HepG2 (cell line): ENCODE data around the gene NFRKB. TPM values are rescaled to one million over a fixed set of nuclear protein-coding genes. Genes with fewer than 3 reads are reported as not detected.
A peak's percentile ranks its signal among the peaks of the same experiment; 100 is the strongest.

Source experiments
- ERF ChIP-seq: IDR thresholded peaks from 2 replicates; pipeline ENCODE4 v1.6.1; 2018; ENCODE audit warnings: missing biosample characterization, missing genetic modification reagents
- ETV6 ChIP-seq: sonication (generic); formaldehyde crosslinking; conservative IDR thresholded peaks from 2 replicates; pipeline ENCODE4 v1.4.0; 2020; ENCODE audit warnings: missing genetic modification reagents
- HMG20A ChIP-seq: IDR thresholded peaks from 2 replicates; pipeline ENCODE4 v1.6.1; 2016; ENCODE audit warnings: borderline replicate concordance
- IKZF1 ChIP-seq: fragments of 450-650 bp; IDR thresholded peaks from 2 replicates; pipeline ENCODE4 v1.7.1; 2016
- LCORL ChIP-seq, 2 experiments: fragments of 450-650 bp in 1 of 2; sonication (generic) in 1 of 2; formaldehyde crosslinking in 1 of 2; IDR thresholded peaks; 2 replicates each; pipeline versions ENCODE4 v1.5.0 to v1.6.1; 2017 to 2020; ENCODE audit warnings: antibody characterized with exemption in 1 of 2, missing genetic modification reagents in 1 of 2
- MTA3 ChIP-seq: sonication (generic); formaldehyde crosslinking; IDR thresholded peaks from 2 replicates; pipeline ENCODE4 v1.4.0; 2020; ENCODE audit warnings: missing genetic modification reagents
- RFX1 ChIP-seq: fragments of 450-650 bp; IDR thresholded peaks from 2 replicates; pipeline ENCODE4 v1.6.1; 2017
- RXRB ChIP-seq: IDR thresholded peaks from 2 replicates; pipeline ENCODE4 v1.6.1; 2016; ENCODE audit warnings: borderline replicate concordance, missing genetic modification reagents, missing compliant biosample characterization
- SMARCE1 ChIP-seq: fragments of 450-650 bp; IDR thresholded peaks from 2 replicates; pipeline ENCODE4 v1.6.1; 2017; ENCODE audit warnings: borderline replicate concordance
- TRIM24 ChIP-seq: sonication (generic); formaldehyde crosslinking; IDR thresholded peaks from 2 replicates; pipeline ENCODE4 v1.8.0; 2022; ENCODE audit warnings: mild to moderate bottlenecking, missing genetic modification reagents
- ZBTB20 ChIP-seq: sonication (generic); formaldehyde crosslinking; IDR thresholded peaks from 2 replicates; pipeline ENCODE4 v1.8.1; 2023; ENCODE audit warnings: missing genetic modification reagents, low read depth, mild to moderate bottlenecking, borderline replicate concordance
- ZNF10 ChIP-seq: sonication (generic); formaldehyde crosslinking; IDR thresholded peaks from 2 replicates; pipeline ENCODE4 v1.4.0; 2020; ENCODE audit warnings: mild to moderate bottlenecking, low read depth, missing genetic modification reagents, borderline replicate concordance
- ZNF331 ChIP-seq: sonication (generic); formaldehyde crosslinking; IDR thresholded peaks from 2 replicates; pipeline ENCODE4 v1.4.0; 2020; ENCODE audit warnings: missing genetic modification reagents
- ZNF430 ChIP-seq: sonication (generic); formaldehyde crosslinking; IDR thresholded peaks from 2 replicates; pipeline ENCODE4 v1.9.0; 2021; ENCODE audit warnings: mild to moderate bottlenecking, missing genetic modification reagents
- ZNF556 ChIP-seq: sonication (generic); formaldehyde crosslinking; IDR thresholded peaks from 2 replicates; pipeline ENCODE4 v1.4.0; 2020; ENCODE audit warnings: mild to moderate bottlenecking, missing genetic modification reagents, borderline replicate concordance
- polyA plus RNA-seq, 8 experiments: library from polyadenylated mRNA; depleted of rRNA in 3 of 8; stranded (reverse) in 7 of 8; unstranded in 1 of 8; fragments of >200 nt; fragmentation: Illumina TruSeq in 4 of 8; extraction: Trizol in 4 of 8; gene quantifications; 2 replicates each; pipeline versions ENCODE4 v1.2.1 to v1.2.3, GENCODE V29; 2011 to 2016; ENCODE audit warnings: low read depth in 4 of 8, missing spikeins in 1 of 8, mixed read lengths in 1 of 8; ENCODE audit not compliant: insufficient read depth in 1 of 8
- total RNA-seq, 5 experiments: library from RNA; depleted of rRNA; stranded (reverse); fragments of >200 nt; fragmentation: Illumina TruSeq; extraction: Trizol; gene quantifications; 2 replicates each; pipeline ENCODE4 v1.2.3, GENCODE V29; 2016; ENCODE audit warnings: low read depth in 1 of 5
- TF ChIP-seq, protein P1 (sequence below): sonication (generic); formaldehyde crosslinking; IDR thresholded peaks from 2 replicates; pipeline ENCODE4 v1.4.0; 2020; ENCODE audit warnings: missing genetic modification reagents, mild to moderate bottlenecking, borderline replicate concordance
- TF ChIP-seq, protein P2 (sequence below): sonication (generic); formaldehyde crosslinking; IDR thresholded peaks from 2 replicates; pipeline ENCODE4 v1.4.0; 2020; ENCODE audit warnings: missing genetic modification reagents
- TF ChIP-seq, protein P3 (sequence below): IDR thresholded peaks from 2 replicates; pipeline ENCODE4 v1.6.1; 2016; ENCODE audit warnings: missing compliant biosample characterization, missing genetic modification reagents, borderline replicate concordance
- TF ChIP-seq, protein P4 (sequence below): IDR thresholded peaks from 2 replicates; pipeline ENCODE4 v1.6.1; 2012; ENCODE audit warnings: low read depth, low read length, improper control_type of control experiment

Gene NFRKB
- total and polyA plus RNA-seq, 2 of the 13 experiments (the other 11 are each of a cell fraction or from before 2014, with no cell fraction given) = 22.9 to 23.7 TPM

DNA sequence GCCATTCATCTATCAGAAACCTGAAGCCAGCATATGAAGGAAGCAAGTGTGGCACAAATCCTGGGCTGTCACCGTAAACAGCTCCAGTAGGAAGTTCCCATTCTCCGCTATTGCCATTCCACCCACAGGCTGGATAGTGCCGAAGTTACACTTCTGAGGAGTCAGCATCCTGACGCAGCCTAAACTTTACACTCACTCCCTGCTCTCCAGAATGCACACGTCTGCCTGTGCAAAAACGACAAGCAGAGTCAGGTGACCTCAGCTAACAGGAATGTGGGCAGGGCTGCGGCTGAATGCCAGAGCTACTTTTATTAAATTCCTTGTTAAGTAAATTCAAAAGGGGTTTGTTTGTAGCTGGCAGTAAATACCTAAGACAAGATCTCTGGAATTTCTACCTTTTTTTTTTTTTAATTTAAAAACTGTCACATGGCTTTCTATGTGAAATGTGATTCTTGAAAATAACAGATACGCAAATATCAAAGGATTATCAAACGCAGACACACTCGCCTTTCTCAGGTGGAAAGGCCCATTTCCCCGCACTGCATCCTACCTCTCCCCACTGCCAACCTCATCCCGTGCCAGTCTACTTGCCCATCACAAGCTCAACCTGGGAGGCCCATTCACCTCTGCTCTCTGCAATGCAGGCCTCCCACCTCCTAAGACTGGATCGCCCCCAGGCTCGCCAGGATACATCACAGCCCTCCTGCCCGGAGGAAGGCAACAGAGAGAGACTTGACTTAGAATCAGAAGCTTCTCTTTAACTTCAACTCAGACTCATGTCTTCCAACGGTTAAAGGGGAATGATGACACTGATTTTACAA is 33.5 kb downstream of the NFRKB start (continued):
- TF ChIP-seq, protein P1, sequence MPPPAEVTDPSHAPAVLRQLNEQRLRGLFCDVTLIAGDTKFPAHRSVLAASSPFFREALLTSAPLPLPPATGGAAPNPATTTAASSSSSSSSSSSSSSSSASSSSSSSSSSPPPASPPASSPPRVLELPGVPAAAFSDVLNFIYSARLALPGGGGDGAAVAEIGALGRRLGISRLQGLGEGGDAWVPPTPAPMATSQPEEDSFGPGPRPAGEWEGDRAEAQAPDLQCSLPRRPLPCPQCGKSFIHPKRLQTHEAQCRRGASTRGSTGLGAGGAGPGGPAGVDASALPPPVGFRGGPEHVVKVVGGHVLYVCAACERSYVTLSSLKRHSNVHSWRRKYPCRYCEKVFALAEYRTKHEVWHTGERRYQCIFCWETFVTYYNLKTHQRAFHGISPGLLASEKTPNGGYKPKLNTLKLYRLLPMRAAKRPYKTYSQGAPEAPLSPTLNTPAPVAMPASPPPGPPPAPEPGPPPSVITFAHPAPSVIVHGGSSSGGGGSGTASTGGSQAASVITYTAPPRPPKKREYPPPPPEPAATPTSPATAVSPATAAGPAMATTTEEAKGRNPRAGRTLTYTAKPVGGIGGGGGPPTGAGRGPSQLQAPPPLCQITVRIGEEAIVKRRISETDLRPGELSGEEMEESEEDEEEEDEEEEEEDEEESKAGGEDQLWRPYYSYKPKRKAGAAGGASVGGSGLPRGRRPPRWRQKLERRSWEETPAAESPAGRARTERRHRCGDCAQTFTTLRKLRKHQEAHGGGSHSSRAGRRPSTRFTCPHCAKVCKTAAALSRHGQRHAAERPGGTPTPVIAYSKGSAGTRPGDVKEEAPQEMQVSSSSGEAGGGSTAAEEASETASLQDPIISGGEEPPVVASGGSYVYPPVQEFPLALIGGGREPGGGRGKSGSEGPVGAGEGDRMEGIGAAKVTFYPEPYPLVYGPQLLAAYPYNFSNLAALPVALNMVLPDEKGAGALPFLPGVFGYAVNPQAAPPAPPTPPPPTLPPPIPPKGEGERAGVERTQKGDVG (CRISPR knock-in tag) = peak; percentile 22; the same call in 1 of the 2 replicates
- TF ChIP-seq, protein P2, sequence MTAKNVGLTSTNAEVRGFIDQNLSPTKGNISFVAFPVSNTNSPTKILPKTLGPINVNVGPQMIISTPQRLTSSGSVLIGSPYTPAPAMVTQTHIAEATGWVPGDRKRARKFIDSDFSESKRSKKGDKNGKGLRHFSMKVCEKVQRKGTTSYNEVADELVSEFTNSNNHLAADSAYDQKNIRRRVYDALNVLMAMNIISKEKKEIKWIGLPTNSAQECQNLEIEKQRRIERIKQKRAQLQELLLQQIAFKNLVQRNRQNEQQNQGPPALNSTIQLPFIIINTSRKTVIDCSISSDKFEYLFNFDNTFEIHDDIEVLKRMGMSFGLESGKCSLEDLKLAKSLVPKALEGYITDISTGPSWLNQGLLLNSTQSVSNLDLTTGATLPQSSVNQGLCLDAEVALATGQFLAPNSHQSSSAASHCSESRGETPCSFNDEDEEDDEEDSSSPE = no peak
- TF ChIP-seq LCORL (IDR thresholded peaks at IDR 0.05) (no peak), LCORL (CRISPR knock-in tag; IDR thresholded peaks at IDR 0.05) (peak; percentile 70), ETV6 (CRISPR knock-in tag) (no peak), ZNF10 (CRISPR knock-in tag) (no peak), TRIM24 (CRISPR knock-in tag) (no peak), ZNF331 (CRISPR knock-in tag) (0 out of 2 replicates have a peak, but pooled peaks have one; percentile 39), MTA3 (CRISPR knock-in tag) (no peak), RFX1 (no peak), HMG20A (peak; percentile 28; the same call in 1 of the 2 replicates), RXRB (CRISPR knock-in tag) (0 out of 2 replicates have a peak, but pooled peaks have one; percentile 51), ZNF556 (CRISPR knock-in tag) (no peak), ERF (CRISPR knock-in tag) (peak; percentile 54; the same call in 1 of the 2 replicates), SMARCE1 (no peak), ZNF430 (CRISPR knock-in tag) (peak; percentile 74; the same call in 1 of the 2 replicates), ZBTB20 (CRISPR knock-in tag) (no peak), IKZF1 (no peak)
- TF ChIP-seq, protein P3, sequence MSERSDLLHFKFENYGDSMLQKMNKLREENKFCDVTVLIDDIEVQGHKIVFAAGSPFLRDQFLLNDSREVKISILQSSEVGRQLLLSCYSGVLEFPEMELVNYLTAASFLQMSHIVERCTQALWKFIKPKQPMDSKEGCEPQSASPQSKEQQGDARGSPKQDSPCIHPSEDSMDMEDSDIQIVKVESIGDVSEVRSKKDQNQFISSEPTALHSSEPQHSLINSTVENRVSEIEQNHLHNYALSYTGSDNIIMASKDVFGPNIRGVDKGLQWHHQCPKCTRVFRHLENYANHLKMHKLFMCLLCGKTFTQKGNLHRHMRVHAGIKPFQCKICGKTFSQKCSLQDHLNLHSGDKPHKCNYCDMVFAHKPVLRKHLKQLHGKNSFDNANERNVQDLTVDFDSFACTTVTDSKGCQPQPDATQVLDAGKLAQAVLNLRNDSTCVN (CRISPR knock-in tag) = peak; percentile 66; the same call in 1 of the 2 replicates
- TF ChIP-seq, protein P4, sequence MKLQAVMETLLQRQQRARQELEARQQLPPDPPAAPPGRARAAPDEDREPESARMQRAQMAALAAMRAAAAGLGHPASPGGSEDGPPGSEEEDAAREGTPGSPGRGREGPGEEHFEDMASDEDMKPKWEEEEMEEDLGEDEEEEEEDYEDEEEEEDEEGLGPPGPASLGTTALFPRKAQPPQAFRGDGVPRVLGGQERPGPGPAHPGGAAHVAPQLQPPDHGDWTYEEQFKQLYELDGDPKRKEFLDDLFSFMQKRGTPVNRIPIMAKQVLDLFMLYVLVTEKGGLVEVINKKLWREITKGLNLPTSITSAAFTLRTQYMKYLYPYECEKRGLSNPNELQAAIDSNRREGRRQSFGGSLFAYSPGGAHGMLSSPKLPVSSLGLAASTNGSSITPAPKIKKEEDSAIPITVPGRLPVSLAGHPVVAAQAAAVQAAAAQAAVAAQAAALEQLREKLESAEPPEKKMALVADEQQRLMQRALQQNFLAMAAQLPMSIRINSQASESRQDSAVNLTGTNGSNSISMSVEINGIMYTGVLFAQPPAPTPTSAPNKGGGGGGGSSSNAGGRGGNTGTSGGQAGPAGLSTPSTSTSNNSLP = peak; percentile 78
